Ovary (tissue), 9 donors: ENCODE data around the gene SCGB1D4. TPM values are rescaled to one million over a fixed set of nuclear protein-coding genes. Genes with fewer than 3 reads are reported as not detected.
"Not testable (repeated sequence)": the region's sequence is repeated elsewhere in the genome, so short reads cannot be mapped to it uniquely, and the experiment has no call there.

ENCODE experiments used
- DNase-seq, 5 donors: peaks; one replicate each; pipeline ENCODE4 v3.0.0-alpha.2; 2019 to 2020
- H3K27ac ChIP-seq, 2 donors: fragments of 200-600 bp; one replicate each; pipeline versions ENCODE4 v1.5.1 to v1.8.0; 2019 to 2022
- H3K27me3 ChIP-seq: fragments of 200-600 bp; one replicate; pipeline ENCODE4 v1.8.0; 2022
- H3K36me3 ChIP-seq: fragments of 200-600 bp; sonication (generic); one replicate; pipeline ENCODE4 v1.5.1; 2019
- H3K4me1 ChIP-seq: one replicate; pipeline ENCODE4 v1.8.1; 2013; ENCODE audit warnings: mild to moderate bottlenecking, moderate library complexity; ENCODE audit not compliant: insufficient read depth
- H3K4me3 ChIP-seq: fragments of 200-600 bp; sonication (generic); one replicate; pipeline ENCODE4 v1.5.1; 2017
- H3K9me3 ChIP-seq, 2 donors: fragments of 200-600 bp in 1 of 2; sonication (generic) in 1 of 2; one replicate each; pipeline versions ENCODE4 v1.5.1 to v1.8.1; 2013 to 2019; ENCODE audit warnings: mild to moderate bottlenecking in 1 of 2, moderate library complexity in 1 of 2
- CTCF ChIP-seq, 3 donors: fragments of 450-650 bp in 2 of 3; fragments of 200-600 bp in 1 of 3; IDR thresholded peaks; one replicate each; pipeline versions ENCODE4 v1.5.1 to v1.8.0; 2016 to 2022; ENCODE audit warnings: antibody characterized with exemption in 3 of 3, mild to moderate bottlenecking in 1 of 3
- EP300 ChIP-seq: sonication (generic); formaldehyde crosslinking; IDR thresholded peaks from one replicate; pipeline ENCODE4 v1.6.1; 2017; ENCODE audit warnings: antibody characterized with exemption
- POLR2A ChIP-seq: fragments of 450-650 bp; IDR thresholded peaks from one replicate; pipeline ENCODE4 v1.6.1; 2017; ENCODE audit warnings: antibody characterized with exemption, mild to moderate bottlenecking, moderate library complexity
- WGBS, 3 donors: extraction: QIAGEN DNeasy Blood & Tissue Kit in 1 of 3; methylation state at CpG; one replicate each; pipeline versions ENCODE4 v1.1.5 to v1.1.7; 2013 to 2017; 5-methylcytosine and 5-hydroxymethylcytosine counted together
- intact Hi-C, 4 donors: fragments of 100-400 bp; cut with DNase I; formaldehyde crosslinking; loops; one replicate each; pipeline versions ENCODE4 v1.11.0 to v1.15.1; 2022 to 2023
- polyA plus RNA-seq, 2 donors: library from polyadenylated mRNA; stranded (reverse); fragments of 200-250 nt in 1 of 2; fragments of 350-450 nt in 1 of 2; fragmentation: Illumina TruSeq in 1 of 2; extraction: RNeasy Lipid Tissue Mini Kit (QIAGEN cat#74804) in 1 of 2; gene quantifications; one replicate each; pipeline ENCODE4 v1.2.3, GENCODE V29; 2013 to 2014
- total RNA-seq, 7 donors: library from RNA; depleted of rRNA in 2 of 7; stranded (reverse); fragments of >200 nt in 2 of 7; fragmentation: NEBNext Ultra II Directional in 3 of 7; extraction: Animal tissue kit (Norgen Biotek cat#: 25700) in 3 of 7; gene quantifications; one replicate each; pipeline versions ENCODE4 v1.1.0 to v1.2.4, GENCODE V29; 2016 to 2023
- donor health status: DM: no; HTN: no; CAD: no; lungs with moderate emphysema.
- donor health status: DM: no; HTN: no; CAD: no.
- donor health status: Bipolar disorder and iron deficiency.
- donor health status: DM: yes; HTN: yes; CAD: no.
- donor health status: DM: no; HTN: no; CAD: no.
- donor health status: DM: yes; HTN: yes; CAD: no.

Gene SCGB1D4
- total and polyA plus RNA-seq, 9 donors, result 1.1 to 25.3 (median 8.5) TPM; not detected in 6

DNA sequence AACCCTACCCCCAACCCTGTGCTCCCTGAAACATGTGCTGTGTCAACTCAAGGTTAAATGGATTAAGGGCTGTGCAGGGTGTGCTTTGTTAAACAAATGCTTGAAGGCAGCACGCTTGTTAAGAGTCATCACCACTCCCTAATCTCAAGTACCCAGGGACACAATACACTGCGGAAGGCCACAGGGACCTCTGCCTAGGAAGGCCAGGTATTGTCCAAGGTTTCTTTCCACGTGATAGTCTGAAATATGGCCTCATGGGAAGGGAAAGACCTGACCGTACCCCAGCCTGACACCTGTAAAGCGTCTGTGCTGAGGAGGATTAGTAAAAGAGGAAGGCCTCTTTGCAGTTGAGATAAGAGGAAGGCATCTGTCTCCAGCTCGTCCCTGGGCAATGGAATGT, 27.8 kb upstream of the SCGB1D4 start:
- H3K4me1 ChIP-seq, H3K27ac ChIP-seq, intact Hi-C loops, H3K27me3 ChIP-seq, H3K9me3 ChIP-seq, H3K36me3 ChIP-seq, DNase-seq, H3K4me3 ChIP-seq: not testable (repeated sequence)
- WGBS, 3 donors, result 16 to 20% (median 19%) methylated on average over 6 of the region's 6 CpGs

DNA sequence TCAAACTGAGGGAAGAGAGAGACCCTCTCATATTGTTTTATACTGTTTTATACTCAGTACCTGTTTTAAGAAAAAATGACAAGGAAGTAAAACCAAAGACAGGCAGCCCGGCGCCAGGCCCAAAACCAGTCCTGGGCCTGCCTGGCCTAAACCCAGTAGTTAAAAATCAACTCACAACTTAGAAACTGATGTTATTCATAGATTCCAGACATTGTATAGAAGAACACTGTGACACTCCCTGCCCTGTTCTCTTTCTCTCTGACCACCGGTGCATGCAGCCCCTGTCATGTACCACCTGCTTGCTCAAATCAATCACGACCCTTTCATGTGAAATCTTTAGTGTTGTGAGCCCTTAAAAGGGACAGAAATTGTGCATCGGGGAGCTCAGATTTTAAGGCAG, 26.9 kb upstream of the SCGB1D4 start:
- WGBS, 3 donors, result 64 to 76% (median 71%) methylated on average over 5 of the region's 5 CpGs
- H3K4me3 ChIP-seq, H3K27ac ChIP-seq, H3K4me1 ChIP-seq, DNase-seq, intact Hi-C loops, H3K27me3 ChIP-seq, H3K36me3 ChIP-seq, H3K9me3 ChIP-seq: not testable (repeated sequence)

GRCh38 chr11:62324731-62325556, 26.1 kb upstream of the SCGB1D4 start:
- TF ChIP-seq EP300, result no peak
- TF ChIP-seq POLR2A, result no peak
- no peak for TF ChIP-seq CTCF (IDR thresholded peaks at IDR 0.05)
- WGBS, 3 donors, result 25 to 42% (median 37%) methylated on average over 18 of the region's 18 CpGs
- Histone ChIP-seq H3K4me3 (no peak overlapping the region), H3K36me3 (no peaks in the 10 kb centered on the region), H3K27ac (no peak overlapping the region), H3K4me1 (no peaks in the 10 kb centered on the region), H3K9me3 (no peaks in the 10 kb centered on the region), H3K27me3 (no peaks in the 10 kb centered on the region)
- no peak for DNase-seq
- intact Hi-C loops, result no loop called here

GRCh38 chr11:62322524-62322923, 23.6 kb upstream of the SCGB1D4 start:
- Histone ChIP-seq H3K27me3 (no peaks in the 10 kb centered on the region), H3K27ac (no peak overlapping the region), H3K36me3 (no peaks in the 10 kb centered on the region), H3K9me3 (no peaks in the 10 kb centered on the region), H3K4me3 (no peak overlapping the region), H3K4me1 (no peaks in the 10 kb centered on the region)
- 68 to 86% (median 75%) methylated on average over 2 of the region's 2 CpGs for WGBS, 3 donors
- DNase-seq, result no peak
- intact Hi-C loops, result no loop called here
- TF ChIP-seq CTCF (IDR thresholded peaks at IDR 0.05) (no peak), POLR2A (no peak), EP300 (no peak)

DNA sequence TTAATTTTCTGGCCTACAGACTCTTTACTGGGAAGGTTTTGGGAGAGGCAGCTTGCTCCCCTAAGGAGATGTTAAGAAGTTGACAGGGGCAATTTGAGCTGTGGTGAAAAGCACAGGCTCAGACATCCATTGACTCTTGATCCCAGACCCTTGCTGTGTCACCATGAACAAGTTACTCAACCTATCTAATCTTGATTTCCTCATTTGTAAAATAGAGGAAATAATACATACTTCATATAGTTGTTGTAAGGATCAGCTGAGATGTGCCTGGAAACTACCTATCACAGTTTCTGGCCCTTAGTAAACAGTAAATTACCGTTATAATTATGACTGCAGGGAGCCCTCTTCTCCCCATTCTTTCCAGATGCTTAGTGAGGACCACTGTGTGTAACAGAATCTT, 16.6 kb upstream of the SCGB1D4 start:
- 73 to 90% (median 86%) methylated on average over 1 of the region's 1 CpG for WGBS, 3 donors
- TF ChIP-seq POLR2A, result no peak
- intact Hi-C loops, result no loop called here

DNA sequence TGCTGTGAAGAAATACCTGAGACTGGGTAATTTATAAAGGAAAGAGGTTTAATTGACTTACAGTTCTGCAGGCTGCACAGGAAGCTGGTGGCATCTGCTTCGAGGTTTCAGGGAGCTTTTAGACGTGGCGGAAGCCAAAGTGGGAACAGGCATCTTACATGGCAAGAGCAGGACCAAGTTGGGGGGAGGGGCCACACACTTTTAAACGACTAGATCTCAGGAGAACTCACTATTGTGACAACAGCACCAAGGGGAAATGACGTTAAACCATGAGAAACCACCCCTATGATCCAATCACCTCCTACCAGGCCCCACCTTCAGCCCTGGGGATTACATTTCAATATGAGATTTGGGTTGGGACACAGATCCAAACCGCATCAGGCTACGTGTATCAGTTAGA, 11.1 kb upstream of the SCGB1D4 start:
- H3K27me3 ChIP-seq, result no peaks in the 10 kb centered on the region
- intact Hi-C loops, result loop anchor here in 1 of 4 donors (5.0 kb wide), 2 partner anchors 438 to 513 kb away; no protein-coding TSS in a partner anchor
- WGBS, 3 donors, result 44 to 64% (median 53%) methylated on average over 7 of the region's 7 CpGs

More for the DNA sequence above, 16.6 kb upstream of the SCGB1D4 start:
- H3K9me3 ChIP-seq, result no peaks in the 10 kb centered on the region
- no peaks in the 10 kb centered on the region for H3K27me3 ChIP-seq
- no peak overlapping the region for H3K27ac ChIP-seq
- no peaks in the 10 kb centered on the region for H3K4me1 ChIP-seq
- H3K4me3 ChIP-seq, result no peak overlapping the region
- no peak for DNase-seq
- H3K36me3 ChIP-seq, result no peaks in the 10 kb centered on the region

More for the DNA sequence above, 11.1 kb upstream of the SCGB1D4 start:
- Histone ChIP-seq H3K9me3 (no peaks in the 10 kb centered on the region), H3K4me1 (no peaks in the 10 kb centered on the region), H3K27ac (no peak overlapping the region), H3K36me3 (no peaks in the 10 kb centered on the region), H3K4me3 (no peak overlapping the region)
- TF ChIP-seq EP300 (no peak), POLR2A (no peak), CTCF (IDR thresholded peaks at IDR 0.05) (no peak)
- no peak for DNase-seq
